HPDE6-E6E7 (cell line): ENCODE data around the gene GALM.

Experiments
- DNase-seq: peaks from one replicate; pipeline ENCODE4 v3.0.0; 2011; ENCODE audit warnings: missing footprints; ENCODE audit errors: extremely low spot score

The GALM gene

DNA sequence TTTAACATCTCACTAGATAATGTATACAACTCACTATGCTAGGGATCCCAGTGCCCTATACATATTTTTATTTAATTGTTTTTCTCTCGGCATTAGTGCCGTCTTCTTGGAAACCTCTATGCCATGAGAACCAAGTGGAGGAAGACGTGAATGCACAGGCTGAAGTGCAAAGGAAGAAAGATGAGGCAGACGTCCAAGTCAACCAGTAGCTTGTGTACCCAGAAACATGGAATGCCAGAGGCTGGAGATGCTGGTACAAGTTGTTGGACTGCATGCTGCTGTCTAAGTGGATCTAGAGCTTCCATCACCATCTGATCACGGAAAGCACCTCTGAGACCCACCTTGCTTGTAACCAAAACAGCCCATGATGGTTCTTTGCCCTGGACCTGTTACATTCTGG is 99.6 kb downstream of the GALM start:
- DNase-seq = no peak

GRCh38 chr2:38771632-38772031 is 105.7 kb downstream of the GALM start:
- DNase-seq = no peak

DNA sequence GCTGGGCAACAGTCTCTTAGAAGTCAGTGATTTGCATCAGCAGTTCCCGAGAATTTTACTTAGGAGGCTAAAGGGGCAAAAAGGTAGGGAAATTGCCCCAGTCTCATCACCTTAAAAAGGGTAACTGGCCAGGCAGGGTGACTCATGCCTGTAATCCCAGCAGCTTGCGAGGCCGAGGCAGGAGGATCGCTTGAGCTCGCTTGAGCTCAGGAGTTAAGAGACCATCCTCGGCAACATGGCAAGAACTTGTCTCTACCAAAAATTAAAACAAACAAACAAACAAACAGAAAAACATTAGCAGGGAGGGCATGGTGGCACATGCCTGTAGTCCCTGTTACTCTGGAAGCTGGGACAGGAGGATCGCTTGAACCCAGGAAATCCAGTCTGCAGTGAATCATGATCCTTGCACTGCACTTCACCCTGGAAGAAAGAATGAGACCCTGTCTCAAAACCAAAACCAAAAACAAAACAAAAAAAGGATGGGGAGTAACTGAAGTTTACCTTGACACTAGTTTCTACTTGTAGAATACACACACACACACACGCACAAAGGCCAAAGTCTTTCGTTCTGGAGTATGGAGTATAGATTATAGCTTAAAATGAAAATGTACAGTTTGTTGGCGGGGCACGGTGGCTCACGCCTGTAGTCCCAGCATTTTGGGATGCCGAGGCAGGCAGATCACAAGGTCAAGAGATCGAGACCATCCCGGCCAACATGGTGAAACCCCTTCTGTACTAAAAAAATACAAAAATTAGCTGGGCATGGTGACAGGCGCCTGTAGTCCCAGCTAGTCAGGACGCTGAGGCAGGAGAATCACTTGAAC is 109.4 kb downstream of the GALM start:
- no peak for DNase-seq

- DNase-seq = no peak
Measured at GRCh38 chr2:38775921-38776225, 110.0 kb downstream of the GALM start.

DNA sequence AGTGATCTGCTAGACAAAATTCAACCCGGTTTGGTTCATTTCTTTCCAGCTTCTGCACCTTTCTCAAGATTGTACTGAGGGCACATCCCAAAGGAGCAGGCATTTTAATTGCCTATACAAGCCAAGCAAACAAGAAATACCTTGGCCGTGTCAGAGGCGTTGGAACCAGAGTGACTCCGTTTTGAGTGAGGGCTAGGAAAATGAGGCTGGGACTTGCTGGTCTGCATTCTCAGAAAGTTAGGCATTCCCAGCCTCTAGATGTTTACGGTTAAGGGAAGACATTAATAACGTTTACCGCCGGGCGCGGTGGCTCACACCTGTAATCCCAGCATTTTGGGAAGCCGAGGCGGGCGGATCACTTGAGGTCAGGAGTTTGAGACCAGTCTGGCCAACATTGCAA is 110.6 kb downstream of the GALM start:
- DNase-seq = no peak

- no peak for DNase-seq
Measured at GRCh38 chr2:38778687-38779082, 112.8 kb downstream of the GALM start.

DNA sequence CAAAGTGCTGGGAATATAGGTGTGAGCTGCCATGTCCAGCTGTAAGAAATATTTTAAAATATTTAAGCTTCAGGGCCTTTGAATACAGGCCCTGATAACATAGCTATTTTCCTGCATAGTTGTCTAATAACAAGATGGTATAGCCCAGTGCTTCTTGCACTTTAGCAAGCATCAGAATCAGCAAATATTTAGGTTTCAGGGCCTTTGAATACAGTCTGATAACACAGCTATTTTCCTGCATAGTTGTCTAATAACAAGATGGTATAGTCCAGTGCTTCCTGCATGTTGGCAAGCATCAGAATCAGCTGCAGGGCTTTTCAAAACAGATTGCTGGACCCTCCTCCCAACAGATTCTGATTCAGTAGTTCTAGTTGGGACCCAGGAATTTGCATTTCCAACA is 117.7 kb downstream of the GALM start:
- DNase-seq = no peak
